PC-3 (cell line): ENCODE measurements around the gene AKT1.

Experiments
- EZH2 ChIP-seq: fragments of 300-600 bp; sonication (generic); IDR thresholded peaks from one replicate; pipeline ENCODE4 v1.6.1; 2017; ENCODE audit warnings: antibody characterized with exemption, mild to moderate bottlenecking, low read length; ENCODE audit not compliant: unreplicated experiment
- EZH2phosphoT487 ChIP-seq: fragments of 300-600 bp; sonication (generic); IDR thresholded peaks from 2 replicates; pipeline ENCODE4 v1.6.1; 2018; ENCODE audit warnings: mild to moderate bottlenecking, antibody characterized with exemption, low read length, borderline replicate concordance
- TF ChIP-seq, protein P1 (sequence below): fragments of 300-600 bp; sonication (generic); conservative IDR thresholded peaks from 2 replicates; pipeline ENCODE4 v1.5.1; 2017; ENCODE audit warnings: antibody characterized with exemption, low read depth, mild to moderate bottlenecking, low read length

DNA sequence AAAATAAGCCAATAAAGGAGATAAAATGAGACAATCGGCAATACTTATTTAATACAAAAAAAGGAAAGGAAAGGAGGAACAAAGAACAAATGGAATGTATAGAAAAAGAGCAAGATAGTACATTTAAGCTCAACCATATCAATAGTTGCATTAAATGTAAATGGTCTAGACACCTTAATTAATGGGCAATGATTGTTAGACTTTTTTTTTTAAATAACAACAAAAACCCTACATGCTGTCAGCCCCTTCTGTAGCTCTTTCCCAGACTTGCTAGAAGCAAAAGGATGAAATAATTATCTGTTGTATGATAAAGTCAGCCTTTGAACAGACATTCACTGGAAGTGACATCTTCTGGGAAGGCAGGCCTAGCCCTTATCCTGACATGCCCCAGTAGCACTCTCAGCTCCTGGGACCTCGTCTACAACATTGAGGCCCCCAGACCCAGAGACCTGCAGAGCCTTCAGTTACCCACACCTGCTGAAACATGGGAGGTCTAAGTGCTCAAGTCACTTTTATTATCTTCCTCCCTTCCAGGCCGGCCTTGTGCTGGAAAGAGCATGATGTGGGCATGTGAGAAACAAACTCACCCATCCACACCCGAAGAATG is 29.2 kb downstream of the AKT1 start:
- TF ChIP-seq, protein P1, sequence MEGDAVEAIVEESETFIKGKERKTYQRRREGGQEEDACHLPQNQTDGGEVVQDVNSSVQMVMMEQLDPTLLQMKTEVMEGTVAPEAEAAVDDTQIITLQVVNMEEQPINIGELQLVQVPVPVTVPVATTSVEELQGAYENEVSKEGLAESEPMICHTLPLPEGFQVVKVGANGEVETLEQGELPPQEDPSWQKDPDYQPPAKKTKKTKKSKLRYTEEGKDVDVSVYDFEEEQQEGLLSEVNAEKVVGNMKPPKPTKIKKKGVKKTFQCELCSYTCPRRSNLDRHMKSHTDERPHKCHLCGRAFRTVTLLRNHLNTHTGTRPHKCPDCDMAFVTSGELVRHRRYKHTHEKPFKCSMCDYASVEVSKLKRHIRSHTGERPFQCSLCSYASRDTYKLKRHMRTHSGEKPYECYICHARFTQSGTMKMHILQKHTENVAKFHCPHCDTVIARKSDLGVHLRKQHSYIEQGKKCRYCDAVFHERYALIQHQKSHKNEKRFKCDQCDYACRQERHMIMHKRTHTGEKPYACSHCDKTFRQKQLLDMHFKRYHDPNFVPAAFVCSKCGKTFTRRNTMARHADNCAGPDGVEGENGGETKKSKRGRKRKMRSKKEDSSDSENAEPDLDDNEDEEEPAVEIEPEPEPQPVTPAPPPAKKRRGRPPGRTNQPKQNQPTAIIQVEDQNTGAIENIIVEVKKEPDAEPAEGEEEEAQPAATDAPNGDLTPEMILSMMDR: no peak
- TF ChIP-seq EZH2: no peak
- no peak for TF ChIP-seq EZH2phosphoT487
